Left lung (tissue), 10 donors: Measurements from ENCODE around the gene ROR2. TPM values are rescaled to one million over a fixed set of nuclear protein-coding genes. Genes with fewer than 3 reads are reported as not detected.

Source experiments
- ATAC-seq: fragments of 200-7000 bp; cut with Tn5 transposase; one replicate; pipeline ENCODE4 v1.9.1; 2020; ENCODE audit warnings: moderate library complexity
- DNase-seq, 4 donors: peaks; one replicate each; pipeline ENCODE4 v3.0.0-alpha.2; 2013 to 2020
- H3K27ac ChIP-seq, 2 donors: fragments of 200-600 bp; sonication (generic) in 1 of 2; one replicate each; pipeline versions ENCODE4 v1.5.0 to v1.8.0; 2020 to 2021
- H3K27me3 ChIP-seq, 2 donors: fragments of 200-600 bp; sonication (generic) in 1 of 2; one replicate each; pipeline versions ENCODE4 v1.5.0 to v1.8.0; 2020 to 2021
- H3K36me3 ChIP-seq, 2 donors: fragments of 200-600 bp; sonication (generic) in 1 of 2; one replicate each; pipeline versions ENCODE4 v1.5.0 to v1.8.0; 2020 to 2021
- H3K4me1 ChIP-seq, 2 donors: fragments of 200-600 bp; one replicate each; pipeline ENCODE4 v1.8.0; 2021
- H3K4me3 ChIP-seq, 2 donors: fragments of 200-600 bp; sonication (generic) in 1 of 2; one replicate each; pipeline versions ENCODE4 v1.5.0 to v1.8.0; 2020 to 2021; ENCODE audit warnings: mild to moderate bottlenecking in 1 of 2
- H3K9me3 ChIP-seq, 2 donors: fragments of 200-600 bp; sonication (generic) in 1 of 2; one replicate each; pipeline versions ENCODE4 v1.5.0 to v1.8.0; 2020 to 2021
- CTCF ChIP-seq, 2 donors: fragments of 200-600 bp; sonication (generic) in 1 of 2; IDR thresholded peaks; one replicate each; pipeline versions ENCODE4 v1.5.0 to v1.8.0; 2021; ENCODE audit warnings: antibody characterized with exemption in 2 of 2
- intact Hi-C, 2 donors: fragments of 100-400 bp; cut with DNase I; formaldehyde crosslinking; loops; one replicate each; pipeline versions ENCODE4 v1.11.2 to v1.14.2; 2022
- polyA plus RNA-seq, 6 donors: library from polyadenylated mRNA; unstranded; fragments of 120-200 nt; gene quantifications; one replicate each; pipeline ENCODE4 v1.2.1, GENCODE V29; 2013; ENCODE audit not compliant: insufficient read length in 6 of 6
- total RNA-seq, 2 donors: library from RNA; stranded (reverse); fragmentation: NEBNext Ultra II Directional; extraction: Animal tissue kit (Norgen Biotek cat#: 25700); gene quantifications; one replicate each; pipeline ENCODE4 v1.2.1, GENCODE V29; 2021
- donor health status: DM: no; HTN: yes; CAD: no.
- donor health status: DM: no; HTN: no; CAD: no.

Gene ROR2
- total and polyA plus RNA-seq, 8 donors: 11.5 to 36.5 (median 29.7) TPM

GRCh38 chr9:91972711-91973110, 22.7 kb upstream of the ROR2 start:
- no peak for TF ChIP-seq CTCF (IDR thresholded peaks at IDR 0.05)
- intact Hi-C loops: no loop called here
- Histone ChIP-seq H3K27ac (no peak overlapping the region), H3K9me3 (no peaks in the 10 kb centered on the region), H3K4me3 (no peak overlapping the region), H3K36me3 (no peaks in the 10 kb centered on the region), H3K4me1 (no peaks in the 10 kb centered on the region), H3K27me3 (peaks cover 0 to 22% of the 10 kb centered on the region in 2 donors)
- DNase-seq (no peak), ATAC-seq (no peak)

- no peaks in the 10 kb centered on the region for H3K9me3 ChIP-seq
- H3K4me1 ChIP-seq: no peaks in the 10 kb centered on the region
- H3K27ac ChIP-seq: no peak overlapping the region
- ATAC-seq (no peak), DNase-seq (no peak)
- no peak for TF ChIP-seq CTCF (IDR thresholded peaks at IDR 0.05)
- H3K4me3 ChIP-seq: no peak overlapping the region
- intact Hi-C loops: no loop called here
- no peaks in the 10 kb centered on the region for H3K36me3 ChIP-seq
- peaks cover 0 to 22% of the 10 kb centered on the region in 2 donors for H3K27me3 ChIP-seq
Observed at GRCh38 chr9:91972076-91972626, 22.1 kb upstream of the ROR2 start.

GRCh38 chr9:91967259-91967658, 17.2 kb upstream of the ROR2 start:
- no peak for ATAC-seq
- H3K9me3 ChIP-seq: peaks cover 0 to 3% of the 10 kb centered on the region in 2 donors

GRCh38 chr9:91966503-91966902, 16.5 kb upstream of the ROR2 start:
- intact Hi-C loops: no loop called here
- DNase-seq (no peak), ATAC-seq (no peak)
- TF ChIP-seq CTCF (IDR thresholded peaks at IDR 0.05): no peak
- Histone ChIP-seq H3K36me3 (no peaks in the 10 kb centered on the region), H3K4me1 (no peaks in the 10 kb centered on the region), H3K4me3 (no peak overlapping the region), H3K9me3 (peaks cover 0 to 3% of the 10 kb centered on the region in 2 donors), H3K27me3 (peaks cover 0 to 12% of the 10 kb centered on the region in 2 donors), H3K27ac (no peak overlapping the region)

More at GRCh38 chr9:91967259-91967658, 17.2 kb upstream of the ROR2 start:
- Histone ChIP-seq H3K36me3 (no peaks in the 10 kb centered on the region), H3K27me3 (peaks cover 0 to 17% of the 10 kb centered on the region in 2 donors), H3K4me3 (no peak overlapping the region), H3K4me1 (no peaks in the 10 kb centered on the region), H3K27ac (no peak overlapping the region)
- intact Hi-C loops: no loop called here
- no peak for TF ChIP-seq CTCF (IDR thresholded peaks at IDR 0.05)
- DNase-seq: no peak

GRCh38 chr9:91963711-91964240, 13.7 kb upstream of the ROR2 start:
- H3K4me1 ChIP-seq: no peaks in the 10 kb centered on the region
- no peaks in the 10 kb centered on the region for H3K27me3 ChIP-seq
- H3K9me3 ChIP-seq: peaks cover 0 to 16% of the 10 kb centered on the region in 2 donors
- H3K27ac ChIP-seq: no peak overlapping the region
- intact Hi-C loops: no loop called here
- no peak for ATAC-seq
- no peak overlapping the region for H3K4me3 ChIP-seq
- no peaks in the 10 kb centered on the region for H3K36me3 ChIP-seq
- DNase-seq: no peak
- no peak for TF ChIP-seq CTCF (IDR thresholded peaks at IDR 0.05)
